Bronchial epithelial cell (primary cell): Measurements from ENCODE around the gene E2F1. TPM values are rescaled to one million over a fixed set of nuclear protein-coding genes. Genes with fewer than 3 reads are reported as not detected.
"Not testable (repeated sequence)": the region's sequence is repeated elsewhere in the genome, so short reads cannot be mapped to it uniquely, and the experiment has no call there.

ENCODE experiments used
- DNase-seq: peaks from one replicate; pipeline ENCODE4 v3.0.0-alpha.2; 2010; ENCODE audit warnings: low read depth
- FAIRE-seq: peaks from 2 replicates; lab custom pipeline; 2011; peaks lifted over from hg19 to GRCh38; lab: Jason Lieb, UNC
- H3K27me3 ChIP-seq: 2 replicates; pipeline ENCODE4 v1.5.1; 2011; ENCODE audit warnings: low read length; ENCODE audit not compliant: control insufficient read depth, insufficient read depth
- H3K36me3 ChIP-seq: 2 replicates; pipeline ENCODE4 v1.5.1; 2011; ENCODE audit warnings: low read length; ENCODE audit not compliant: control insufficient read depth, insufficient read depth
- H3K4me3 ChIP-seq: 2 replicates; pipeline ENCODE4 v1.5.1; 2011; ENCODE audit warnings: mild to moderate bottlenecking, low read depth, low read length, control low read depth
- CTCF ChIP-seq: IDR thresholded peaks from 2 replicates; pipeline ENCODE4 v1.5.1; 2011; ENCODE audit warnings: mild to moderate bottlenecking, moderate library complexity, low read length, control low read depth, inconsistent platforms; ENCODE audit not compliant: insufficient read depth, severe bottlenecking
- total RNA-seq: library from RNA; depleted of rRNA; stranded (reverse); fragments of >200 nt; gene quantifications from 2 replicates; pipeline ENCODE4 v1.2.1, GENCODE V29; 2014

Gene E2F1
- total RNA-seq, 1 donor from 2014 or later, result 0.26 TPM

DNA sequence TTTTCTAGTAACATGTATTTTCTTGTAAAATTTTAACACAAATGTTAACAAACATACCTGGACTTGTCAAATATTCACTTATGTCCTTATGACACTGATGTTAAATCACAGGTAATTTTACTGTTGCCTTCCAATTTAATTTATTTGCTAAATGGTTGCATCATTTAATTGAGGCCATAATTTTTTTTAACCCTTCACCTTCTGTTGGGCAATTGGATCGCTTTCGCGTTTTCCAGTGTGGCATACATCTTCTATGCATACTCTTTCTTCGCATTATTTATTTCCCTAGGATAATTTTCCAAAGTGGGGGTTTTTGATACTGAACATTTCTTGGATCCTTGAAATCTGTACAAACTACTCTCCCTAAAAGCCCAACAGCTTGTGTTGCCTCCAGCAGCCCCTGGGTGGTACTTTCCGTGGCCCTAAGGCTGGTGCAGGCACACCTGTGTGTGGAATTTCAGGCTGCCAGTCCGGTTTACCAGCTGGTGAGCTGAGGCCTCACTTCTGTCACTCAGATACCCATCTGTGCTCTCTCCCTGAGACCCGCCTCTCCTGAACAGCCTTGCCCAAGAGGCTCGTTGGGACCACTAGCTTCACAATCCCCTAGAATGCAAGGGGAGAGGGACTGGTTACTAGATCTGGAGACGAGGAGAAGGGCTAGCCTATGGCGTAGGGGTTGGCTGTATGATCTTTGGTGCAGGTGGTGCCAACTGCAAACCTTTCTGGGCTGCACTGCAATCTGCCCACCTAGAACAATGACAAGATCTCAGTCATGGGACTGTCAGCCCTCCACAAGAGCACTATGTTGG, 35.2 kb downstream of the E2F1 start:
- no peak for TF ChIP-seq CTCF
- DNase-seq, result peak; percentile 38
- Histone ChIP-seq H3K27me3 (peaks cover 1% of the 10 kb centered on the region), H3K36me3 (no peaks in the 10 kb centered on the region), H3K4me3 (no peak overlapping the region)
- FAIRE-seq, result no peak

GRCh38 chr20:33650111-33650752, 36.0 kb downstream of the E2F1 start:
- DNase-seq, result no peak
- Histone ChIP-seq H3K36me3 (no peaks in the 10 kb centered on the region), H3K27me3 (no peaks in the 10 kb centered on the region), H3K4me3 (no peak overlapping the region)
- no peak for FAIRE-seq
- TF ChIP-seq CTCF, result no peak

DNA sequence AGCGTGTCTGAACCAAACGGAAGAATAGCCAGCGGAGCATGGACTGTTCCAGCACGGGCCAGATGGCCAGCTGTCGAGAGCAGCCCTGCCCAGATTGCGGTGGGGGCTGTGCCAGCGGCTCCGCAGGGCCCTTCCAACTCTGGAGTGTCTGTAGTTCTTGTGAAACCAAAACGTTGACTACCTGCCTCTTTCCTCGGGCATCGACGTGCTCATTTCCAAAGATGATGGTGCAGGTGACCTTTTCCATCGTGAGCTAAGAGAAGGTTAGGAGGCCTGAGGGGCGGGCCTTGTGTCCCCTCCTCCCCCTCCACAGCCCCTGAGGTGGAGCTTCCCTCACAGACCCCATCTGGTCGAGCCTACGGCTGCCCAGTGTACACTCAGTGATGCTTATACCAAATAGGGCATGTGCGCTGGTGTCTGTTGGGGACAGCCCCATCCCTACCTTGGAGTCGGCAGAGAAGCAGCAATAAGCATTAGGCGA, 36.9 kb downstream of the E2F1 start:
- no peak for DNase-seq
- FAIRE-seq, result no peak

GRCh38 chr20:33648396-33649004, 37.7 kb downstream of the E2F1 start:
- no peak for TF ChIP-seq CTCF
- FAIRE-seq, result no peak
- no peak overlapping the region for H3K4me3 ChIP-seq
- no peaks in the 10 kb centered on the region for H3K27me3 ChIP-seq
- peaks cover 5% of the 10 kb centered on the region for H3K36me3 ChIP-seq
- DNase-seq, result peak; percentile 70

More for the DNA sequence above, 36.9 kb downstream of the E2F1 start:
- TF ChIP-seq CTCF, result no peak
- no peak overlapping the region for H3K4me3 ChIP-seq
- H3K27me3 ChIP-seq, result no peaks in the 10 kb centered on the region
- H3K36me3 ChIP-seq, result peaks cover 3% of the 10 kb centered on the region

DNA sequence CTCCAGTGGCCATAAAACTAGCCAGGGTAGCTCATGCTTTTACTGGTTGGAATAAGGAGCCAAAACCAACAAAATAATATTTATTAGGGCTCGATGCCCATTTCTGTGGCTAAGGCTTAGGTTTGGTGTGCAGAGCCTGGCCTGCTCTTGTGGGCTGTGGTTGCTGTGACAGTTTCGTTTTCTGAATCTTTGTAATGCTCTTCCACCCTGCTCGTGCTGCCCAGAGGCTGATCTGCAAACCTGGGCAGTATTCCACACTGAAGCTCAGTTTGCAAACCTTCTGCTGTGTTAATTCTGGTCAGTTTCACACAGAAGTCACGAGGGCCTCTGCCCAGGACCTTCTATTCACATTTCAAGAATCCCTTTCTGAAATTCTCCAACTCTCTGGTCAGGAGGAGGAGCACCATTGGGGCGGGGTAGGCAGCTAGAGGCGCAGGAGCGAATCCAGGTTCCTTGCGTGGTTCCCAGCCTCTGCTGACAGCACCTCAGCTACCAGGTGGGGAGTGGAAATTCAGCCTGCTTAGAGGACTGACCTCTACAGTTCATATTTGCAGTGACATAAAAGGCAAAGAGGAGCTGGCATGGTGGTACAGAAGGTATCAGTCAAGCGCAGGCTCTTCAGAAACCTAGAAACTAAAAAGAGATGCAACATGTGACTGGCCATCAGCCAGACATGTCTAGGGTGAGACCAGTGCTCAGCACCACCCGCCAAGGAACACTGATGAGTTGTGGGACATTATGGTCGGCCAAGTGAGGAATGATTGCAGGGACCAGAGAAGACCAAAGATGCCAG, 38.4 kb downstream of the E2F1 start:
- H3K4me3 ChIP-seq, result no peak overlapping the region
- no peak for DNase-seq

DNA sequence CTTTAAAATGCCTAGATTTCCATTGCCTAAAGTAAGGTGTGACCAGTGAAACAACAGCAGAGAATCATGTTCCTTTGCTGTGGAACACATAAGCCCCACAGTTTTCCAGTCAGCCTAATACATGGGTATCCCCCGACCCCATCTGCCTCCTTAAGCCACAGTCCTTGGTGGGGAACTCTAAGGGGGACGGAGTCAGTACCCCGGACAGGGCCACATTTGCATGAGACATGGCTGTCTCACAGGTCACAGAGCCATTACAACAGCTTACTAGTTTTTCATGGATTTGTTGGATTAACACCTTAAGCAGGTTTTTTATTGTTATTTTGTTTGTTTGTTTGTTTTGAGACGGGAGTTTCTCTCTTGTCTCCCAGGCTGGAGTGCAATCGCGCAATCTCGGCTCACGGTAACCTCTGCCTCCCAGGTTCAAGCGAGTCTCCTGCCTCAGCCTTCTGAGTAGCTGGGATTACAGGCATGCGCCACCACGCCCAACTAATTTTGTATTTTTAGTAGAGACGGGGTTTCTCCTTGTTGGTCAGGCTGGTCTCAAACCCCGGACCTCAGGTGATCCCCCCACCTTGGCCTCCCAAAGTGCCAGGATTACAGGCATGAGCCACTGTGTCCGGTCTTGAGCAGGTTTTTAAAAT, 39.1 kb downstream of the E2F1 start:
- DNase-seq, H3K36me3 ChIP-seq, FAIRE-seq, H3K27me3 ChIP-seq, H3K4me3 ChIP-seq: not testable (repeated sequence)

More for the DNA sequence above, 38.4 kb downstream of the E2F1 start:
- TF ChIP-seq CTCF, result no peak
- H3K27me3 ChIP-seq, result no peaks in the 10 kb centered on the region
- H3K36me3 ChIP-seq, result peaks cover 5% of the 10 kb centered on the region
- no peak for FAIRE-seq
